Gastroesophageal sphincter (tissue), 4 donors: ENCODE measurements around the gene GPBP1. TPM values are rescaled to one million over a fixed set of nuclear protein-coding genes. Genes with fewer than 3 reads are reported as not detected.
A peak's percentile ranks its signal among the peaks of the same experiment; 100 is the strongest.
"Not testable (repeated sequence)": the region's sequence is repeated elsewhere in the genome, so short reads cannot be mapped to it uniquely, and the experiment has no call there.

Source experiments
- ATAC-seq: fragments of 150-250 bp; one replicate; pipeline ENCODE4 v1.9.1; 2016; ENCODE audit warnings: mild to moderate bottlenecking, moderate library complexity
- H3K27ac ChIP-seq, 4 donors: fragments of 200-600 bp; sonication (generic) in 3 of 4; 1 replicate in 3 of 4; 2 replicates in 1 of 4; pipeline ENCODE4 v1.5.1; 2016 to 2019
- H3K27me3 ChIP-seq: fragments of 200-600 bp; sonication (generic); one replicate; pipeline ENCODE4 v1.5.1; 2019
- H3K36me3 ChIP-seq, 2 donors: fragments of 200-600 bp; sonication (generic); one replicate each; pipeline ENCODE4 v1.5.1; 2019; ENCODE audit warnings: control low read depth in 1 of 2
- H3K4me1 ChIP-seq, 3 donors: fragments of 200-600 bp; sonication (generic); 1 replicate in 2 of 3; 2 replicates in 1 of 3; pipeline ENCODE4 v1.5.1; 2016 to 2019; ENCODE audit warnings: control low read depth in 2 of 3
- H3K4me3 ChIP-seq, 2 donors: fragments of 200-600 bp; sonication (generic); one replicate each; pipeline ENCODE4 v1.5.1; 2019; ENCODE audit warnings: mild to moderate bottlenecking in 1 of 2, moderate library complexity in 1 of 2
- H3K9me3 ChIP-seq, 3 donors: fragments of 200-600 bp; sonication (generic); one replicate each; pipeline ENCODE4 v1.5.1; 2017 to 2019; ENCODE audit warnings: control low read depth in 2 of 3
- EP300 ChIP-seq: sonication (generic); formaldehyde crosslinking; IDR thresholded peaks from one replicate; pipeline ENCODE4 v1.6.1; 2017; ENCODE audit warnings: antibody characterized with exemption, mild to moderate bottlenecking
- POLR2A ChIP-seq, 2 donors: fragments of 450-650 bp; IDR thresholded peaks; one replicate each; pipeline ENCODE4 v1.6.1; 2017; ENCODE audit warnings: antibody characterized with exemption in 2 of 2, mild to moderate bottlenecking in 2 of 2, moderate library complexity in 1 of 2
- POLR2AphosphoS5 ChIP-seq: sonication (generic); formaldehyde crosslinking; IDR thresholded peaks from one replicate; pipeline ENCODE4 v1.6.1; 2017; ENCODE audit warnings: antibody characterized with exemption
- WGBS, 2 donors: methylation state at CpG; one replicate each; pipeline ENCODE4 v1.1.5; 2018; ENCODE audit warnings: low coverage in 1 of 2; 5-methylcytosine and 5-hydroxymethylcytosine counted together
- total RNA-seq, 4 donors: library from RNA; depleted of rRNA; stranded (reverse); fragments of >200 nt; gene quantifications; one replicate each; pipeline ENCODE4 v1.1.0, GENCODE V29; 2016
- TF ChIP-seq, protein P1 (sequence below), 4 experiments: fragments of 200-600 bp in 2 of 4; fragments of 450-650 bp in 2 of 4; sonication (generic) in 1 of 4; IDR thresholded peaks; one replicate each; pipeline ENCODE4 v1.5.1; 2017 to 2019; ENCODE audit warnings: antibody characterized with exemption in 4 of 4, mild to moderate bottlenecking in 2 of 4, moderate library complexity in 2 of 4

The GPBP1 gene
- total RNA-seq, 4 donors from 2014 or later, result 42.0 to 73.3 (median 62.7) TPM

DNA sequence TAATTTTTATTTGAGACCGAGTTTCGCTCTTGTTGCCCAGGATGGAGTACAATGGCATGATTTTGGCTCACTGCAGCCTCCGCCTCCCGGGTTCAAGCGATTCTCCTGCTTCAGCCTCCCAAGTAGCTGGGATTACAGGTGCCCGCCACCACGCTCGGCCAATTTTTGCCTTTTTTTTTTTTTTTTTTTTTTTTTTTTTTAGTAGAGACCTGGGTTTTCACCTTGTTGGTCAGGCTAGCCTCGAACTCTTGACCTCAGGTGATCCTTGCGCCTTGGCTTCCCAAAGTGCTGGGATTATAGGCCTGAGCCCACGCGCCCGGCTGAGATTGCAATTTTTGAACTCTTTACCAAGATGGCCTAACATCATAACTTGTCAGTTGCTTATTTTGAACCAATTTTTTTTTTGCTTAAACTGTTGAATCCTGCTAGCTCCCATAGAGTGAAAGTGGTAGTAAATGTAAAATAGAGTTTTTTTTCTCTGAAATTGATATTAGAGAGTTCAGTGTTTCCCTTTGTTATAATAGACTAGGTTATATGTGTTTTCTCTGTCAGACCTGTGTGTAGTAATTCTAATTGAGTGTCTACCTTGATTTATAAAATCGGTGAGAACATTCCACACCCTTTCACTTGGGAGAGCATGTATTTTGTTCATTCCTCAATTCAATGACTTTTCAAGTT, 3.8 kb downstream of the GPBP1 start:
- whole genome bisulfite sequencing, 2 donors, result 73 to 85% methylated on average over 3 to 8 of the region's 14 CpGs
- no peak for ATAC-seq
- Histone ChIP-seq H3K4me3 (peak overlapping the region; percentile 80 to 95), H3K27me3 (no peaks in the 10 kb centered on the region), H3K36me3 (no peaks in the 10 kb centered on the region), H3K4me1 (peaks cover 0 to 71% (median 36%) of the 10 kb centered on the region in 3 donors), H3K27ac (peak overlapping the region in 2 of 4 donors; percentile 99), H3K9me3 (no peaks in the 10 kb centered on the region)
- no peak for TF ChIP-seq POLR2AphosphoS5
- TF ChIP-seq, protein P1, sequence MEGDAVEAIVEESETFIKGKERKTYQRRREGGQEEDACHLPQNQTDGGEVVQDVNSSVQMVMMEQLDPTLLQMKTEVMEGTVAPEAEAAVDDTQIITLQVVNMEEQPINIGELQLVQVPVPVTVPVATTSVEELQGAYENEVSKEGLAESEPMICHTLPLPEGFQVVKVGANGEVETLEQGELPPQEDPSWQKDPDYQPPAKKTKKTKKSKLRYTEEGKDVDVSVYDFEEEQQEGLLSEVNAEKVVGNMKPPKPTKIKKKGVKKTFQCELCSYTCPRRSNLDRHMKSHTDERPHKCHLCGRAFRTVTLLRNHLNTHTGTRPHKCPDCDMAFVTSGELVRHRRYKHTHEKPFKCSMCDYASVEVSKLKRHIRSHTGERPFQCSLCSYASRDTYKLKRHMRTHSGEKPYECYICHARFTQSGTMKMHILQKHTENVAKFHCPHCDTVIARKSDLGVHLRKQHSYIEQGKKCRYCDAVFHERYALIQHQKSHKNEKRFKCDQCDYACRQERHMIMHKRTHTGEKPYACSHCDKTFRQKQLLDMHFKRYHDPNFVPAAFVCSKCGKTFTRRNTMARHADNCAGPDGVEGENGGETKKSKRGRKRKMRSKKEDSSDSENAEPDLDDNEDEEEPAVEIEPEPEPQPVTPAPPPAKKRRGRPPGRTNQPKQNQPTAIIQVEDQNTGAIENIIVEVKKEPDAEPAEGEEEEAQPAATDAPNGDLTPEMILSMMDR (IDR thresholded peaks at IDR 0.05), result no peak
- TF ChIP-seq POLR2A (IDR thresholded peaks at IDR 0.05), result no peak
- no peak for TF ChIP-seq EP300

DNA sequence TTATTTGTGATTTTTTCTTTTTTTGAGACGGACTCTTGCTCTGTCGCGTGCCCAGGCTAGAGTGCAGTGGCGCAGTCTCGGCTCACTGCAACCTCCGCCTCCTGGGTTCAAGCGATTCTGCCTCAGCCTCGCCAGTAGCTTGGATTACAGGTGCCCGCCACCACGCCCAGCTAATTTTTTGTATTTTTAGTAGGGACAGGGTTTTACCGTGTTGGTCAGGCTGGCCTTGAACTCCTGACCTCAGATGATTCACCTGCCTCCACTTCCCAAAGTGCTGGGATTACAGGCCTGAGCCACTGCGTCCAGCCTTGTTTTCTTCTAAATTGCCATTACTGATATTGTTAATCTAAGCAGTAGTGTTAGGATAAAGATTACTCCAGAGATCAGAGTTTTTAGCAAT, 4.4 kb downstream of the GPBP1 start:
- Histone ChIP-seq H3K4me1 (peaks cover 0 to 78% (median 35%) of the 10 kb centered on the region in 3 donors), H3K27ac (peak overlapping the region in 3 of 4 donors; percentile 8 to 48 (median 29))
- 71 to 72% methylated on average over 10 to 12 of the region's 12 CpGs for WGBS, 2 donors

DNA sequence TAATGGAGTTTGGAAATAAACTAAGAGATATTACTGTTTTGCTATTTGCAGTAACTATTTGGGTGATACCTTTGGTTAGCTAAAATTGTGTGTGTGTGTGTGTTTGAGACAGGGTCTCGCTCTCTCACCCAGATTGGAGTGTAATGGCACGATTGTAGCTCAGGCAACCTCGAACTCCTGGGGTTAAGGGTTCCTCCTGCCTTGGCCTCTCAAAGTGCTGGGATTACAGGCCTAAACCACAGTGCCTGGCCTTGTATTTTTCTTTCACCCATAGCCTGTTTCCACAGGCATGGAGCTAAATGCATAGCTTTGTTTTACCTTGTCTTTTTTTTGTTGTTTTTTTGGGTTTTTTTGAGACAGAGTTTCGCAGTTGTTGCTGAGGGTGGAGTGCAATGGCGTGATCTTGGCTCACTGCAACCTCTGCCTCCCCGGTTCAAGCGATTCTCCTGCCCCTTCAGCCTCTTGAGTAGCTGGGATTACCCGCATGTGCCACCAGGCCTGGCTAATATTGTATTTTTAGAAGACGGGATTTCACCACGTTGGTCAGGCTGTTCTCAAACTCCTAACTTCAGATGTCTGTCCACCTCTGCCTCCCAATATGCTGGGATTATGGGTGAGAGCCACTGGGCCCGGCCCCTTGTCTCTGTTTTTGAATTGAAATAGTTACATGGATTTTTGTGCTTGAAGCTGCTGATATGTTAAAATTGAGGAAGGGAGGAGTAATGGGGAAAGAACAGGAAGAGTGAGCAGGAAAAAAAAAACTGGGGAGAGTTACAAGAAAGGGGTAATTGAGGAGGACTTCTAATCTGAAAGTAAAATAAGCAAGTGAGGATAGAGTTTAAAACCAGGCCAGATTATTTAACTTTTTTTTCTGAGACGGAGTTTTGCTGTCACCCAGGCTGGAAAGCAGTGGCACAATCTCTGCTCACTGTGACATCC, 5.7 kb downstream of the GPBP1 start:
- no peak for ATAC-seq
- Histone ChIP-seq H3K9me3 (no peaks in the 10 kb centered on the region), H3K4me1 (peaks cover 0 to 91% (median 35%) of the 10 kb centered on the region in 3 donors), H3K27ac (peak overlapping the region in 3 of 4 donors; percentile 7 to 48 (median 41)), H3K27me3 (no peaks in the 10 kb centered on the region), H3K4me3 (peak overlapping the region; percentile 80 to 95), H3K36me3 (peaks cover 0 to 9% of the 10 kb centered on the region in 2 donors)
- WGBS, 2 donors, result 15 to 23% methylated on average over 6 to 10 of the region's 12 CpGs
- TF ChIP-seq POLR2A (IDR thresholded peaks at IDR 0.05) (no peak), EP300 (no peak), POLR2AphosphoS5 (no peak)
- TF ChIP-seq, protein P1 (IDR thresholded peaks at IDR 0.05), result no peak

More for the DNA sequence above, 4.4 kb downstream of the GPBP1 start:
- not testable (repeated sequence) for H3K27me3 ChIP-seq, H3K9me3 ChIP-seq, H3K36me3 ChIP-seq, ATAC-seq
- peak overlapping the region; percentile 80 to 95 for H3K4me3 ChIP-seq

DNA sequence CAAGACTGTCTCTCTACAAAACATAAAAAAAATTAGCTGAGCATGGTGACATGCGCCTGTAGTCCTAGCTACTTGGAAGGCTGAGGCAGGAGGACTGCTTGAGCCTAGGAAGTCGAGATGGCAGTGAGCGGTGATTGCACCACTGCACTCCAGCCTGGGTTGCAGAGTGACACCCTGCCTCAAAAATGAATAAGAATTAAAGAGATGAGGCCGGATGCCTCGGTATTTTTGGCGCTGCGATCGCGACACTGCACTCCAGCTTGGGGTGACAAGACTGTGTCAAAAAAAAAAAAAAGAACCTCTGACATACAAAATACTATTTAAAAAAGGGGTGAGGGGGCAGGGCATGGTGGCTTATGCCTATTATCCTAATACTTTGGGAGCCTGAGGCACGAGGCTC, 7.3 kb downstream of the GPBP1 start:
- 74 to 78% methylated on average over 7 to 10 of the region's 10 CpGs for WGBS, 2 donors
- H3K9me3 ChIP-seq, result no peaks in the 10 kb centered on the region
- peaks cover 3 to 96% (median 43%) of the 10 kb centered on the region in 3 donors for H3K4me1 ChIP-seq
- TF ChIP-seq EP300, result no peak
- ATAC-seq, result no peak
- H3K27ac ChIP-seq, result no peak overlapping the region
- H3K27me3 ChIP-seq, result no peaks in the 10 kb centered on the region
- H3K36me3 ChIP-seq, result peaks cover 0 to 11% of the 10 kb centered on the region in 2 donors
- H3K4me3 ChIP-seq, result no peak overlapping the region

DNA sequence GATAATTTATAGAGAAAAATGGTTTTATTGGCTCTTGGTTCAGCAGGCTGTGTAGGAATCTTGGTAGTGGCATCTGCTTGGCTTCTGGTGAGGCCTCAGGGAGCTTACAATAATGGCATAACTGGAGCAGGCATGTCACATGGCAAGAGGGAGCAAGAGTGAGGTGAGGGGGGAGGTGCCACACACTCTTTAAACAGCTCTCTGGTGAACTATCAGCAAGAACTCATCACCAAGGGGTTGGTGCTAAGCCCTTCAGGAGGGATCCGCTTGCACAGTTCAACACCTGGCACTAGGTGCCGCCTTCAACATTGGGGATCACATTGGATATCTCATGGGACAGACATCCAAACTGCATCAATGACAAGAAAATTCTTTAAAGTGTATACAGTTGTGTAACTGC, 10.5 kb downstream of the GPBP1 start:
- no peak overlapping the region for H3K27ac ChIP-seq
- no peak overlapping the region for H3K4me3 ChIP-seq
- no peaks in the 10 kb centered on the region for H3K9me3 ChIP-seq
- ATAC-seq, result no peak
- peaks cover 3 to 100% (median 43%) of the 10 kb centered on the region in 3 donors for H3K4me1 ChIP-seq
- H3K36me3 ChIP-seq, result peaks cover 0 to 11% of the 10 kb centered on the region in 2 donors
- TF ChIP-seq POLR2A (IDR thresholded peaks at IDR 0.05), result no peak
- no peak for TF ChIP-seq EP300
- TF ChIP-seq, protein P1 (IDR thresholded peaks at IDR 0.05), result no peak
- H3K27me3 ChIP-seq, result no peaks in the 10 kb centered on the region
- 100% methylated on average over 1 to 2 of the region's 2 CpGs for WGBS, 2 donors
